Fibroblast of lung (primary cell): ENCODE measurements around the gene NACAD.

ENCODE experiments used
- EZH2 ChIP-seq: IDR thresholded peaks from 2 replicates; pipeline ENCODE4 v1.5.1; 2012; ENCODE audit warnings: low read length, control low read depth, mild to moderate bottlenecking; ENCODE audit errors: missing control alignments
- TF ChIP-seq, protein P1 (sequence below), 2 donors: IDR thresholded peaks in 1 of 2; conservative IDR thresholded peaks in 1 of 2; 1 replicate in 1 of 2; 2 replicates in 1 of 2; pipeline ENCODE4 v1.5.1; 2011 to 2012; ENCODE audit warnings: low read length in 2 of 2, control low read depth in 1 of 2, inconsistent platforms in 1 of 2, low read depth in 1 of 2, mild to moderate bottlenecking in 1 of 2

DNA sequence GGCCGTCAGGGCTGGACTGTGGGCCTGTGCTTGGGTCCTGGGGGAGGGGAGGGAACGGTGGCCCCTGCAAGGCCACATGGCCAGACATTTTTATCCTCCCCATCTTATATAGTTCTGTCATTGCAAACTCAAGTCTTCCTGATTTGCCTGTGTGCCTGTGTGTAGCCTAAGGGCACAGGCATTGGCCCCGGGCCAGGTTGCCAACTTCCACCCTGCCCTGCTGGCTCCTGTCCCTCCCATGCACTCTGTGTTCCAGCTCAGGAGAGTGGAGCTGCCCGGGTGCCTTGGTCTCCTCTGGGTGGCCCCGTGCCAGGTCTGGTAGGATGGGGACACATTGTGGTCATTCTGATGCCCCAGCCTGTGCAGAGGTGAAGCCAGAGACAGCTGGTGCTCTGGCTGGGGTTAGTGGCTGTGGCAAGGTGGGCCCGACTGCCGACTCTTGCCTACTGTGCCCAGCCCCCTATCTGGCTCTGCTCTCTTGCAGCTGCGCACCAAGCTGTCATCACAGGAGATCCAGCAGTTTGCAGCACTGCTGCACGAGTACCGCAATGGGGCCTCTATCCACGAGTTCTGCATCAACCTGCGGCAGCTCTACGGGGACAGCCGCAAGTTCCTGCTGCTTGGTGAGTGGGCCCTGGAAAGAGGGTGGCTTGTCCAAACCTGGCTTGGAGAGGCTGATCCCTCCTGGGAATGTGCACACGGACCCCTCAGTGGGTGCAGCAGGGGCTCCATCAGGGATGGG lies 14.8 kb downstream of the NACAD start:
- TF ChIP-seq, protein P1, sequence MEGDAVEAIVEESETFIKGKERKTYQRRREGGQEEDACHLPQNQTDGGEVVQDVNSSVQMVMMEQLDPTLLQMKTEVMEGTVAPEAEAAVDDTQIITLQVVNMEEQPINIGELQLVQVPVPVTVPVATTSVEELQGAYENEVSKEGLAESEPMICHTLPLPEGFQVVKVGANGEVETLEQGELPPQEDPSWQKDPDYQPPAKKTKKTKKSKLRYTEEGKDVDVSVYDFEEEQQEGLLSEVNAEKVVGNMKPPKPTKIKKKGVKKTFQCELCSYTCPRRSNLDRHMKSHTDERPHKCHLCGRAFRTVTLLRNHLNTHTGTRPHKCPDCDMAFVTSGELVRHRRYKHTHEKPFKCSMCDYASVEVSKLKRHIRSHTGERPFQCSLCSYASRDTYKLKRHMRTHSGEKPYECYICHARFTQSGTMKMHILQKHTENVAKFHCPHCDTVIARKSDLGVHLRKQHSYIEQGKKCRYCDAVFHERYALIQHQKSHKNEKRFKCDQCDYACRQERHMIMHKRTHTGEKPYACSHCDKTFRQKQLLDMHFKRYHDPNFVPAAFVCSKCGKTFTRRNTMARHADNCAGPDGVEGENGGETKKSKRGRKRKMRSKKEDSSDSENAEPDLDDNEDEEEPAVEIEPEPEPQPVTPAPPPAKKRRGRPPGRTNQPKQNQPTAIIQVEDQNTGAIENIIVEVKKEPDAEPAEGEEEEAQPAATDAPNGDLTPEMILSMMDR (conservative IDR thresholded peaks at IDR 0.05 in 1 of 2, IDR thresholded peaks at IDR 0.05 in 1 of 2; ENCODE audit: low read depth in 1 of 2, low read length in 2 of 2) = no peak
- TF ChIP-seq EZH2 = no peak
